Stimulated activated CD8-positive, alpha-beta memory T cell treated with anti-CD3 and anti-CD28 coated beads, Interleukin-15, amount 100 ng/mL, for 4 hours (primary cell): ENCODE results near the gene RASSF1.
"Not testable (repeated sequence)": the region's sequence is repeated elsewhere in the genome, so short reads cannot be mapped to it uniquely, and the experiment has no call there.

Experiments
- DNase-seq, 2 donors: peaks; one replicate each; pipeline ENCODE4 v3.0.0-alpha.2; 2020; ENCODE audit warnings: low read depth in 2 of 2

The RASSF1 gene

GRCh38 chr3:50323614-50324199 lies 16.9 kb downstream of the RASSF1 start:
- no peak for DNase-seq

- DNase-seq: no peak
Measured at GRCh38 chr3:50323092-50323600, 17.5 kb downstream of the RASSF1 start.

- no peak for DNase-seq
Measured at GRCh38 chr3:50322386-50323091, 18.1 kb downstream of the RASSF1 start, which contains the start of gene HYAL2. Gene HYAL2, minus strand, starts transcription at chr3:50322745. Its CDS starts 2,256 bp downstream, at chr3:50320489.

- DNase-seq: no peak
Measured at GRCh38 chr3:50322115-50322385, 18.6 kb downstream of the RASSF1 start.

- DNase-seq: peak; percentile 63 to 68
Measured at GRCh38 chr3:50321336-50322114, 19.1 kb downstream of the RASSF1 start.

- peak in 1 of 2 donors; percentile 61 for DNase-seq
Measured at GRCh38 chr3:50320853-50321335, 19.7 kb downstream of the RASSF1 start.

- no peak for DNase-seq
Measured at GRCh38 chr3:50319894-50320625, 20.6 kb downstream of the RASSF1 start.

- DNase-seq: no peak
Measured at GRCh38 chr3:50319181-50319893, 21.3 kb downstream of the RASSF1 start.

GRCh38 chr3:50318615-50319014 lies 22.0 kb downstream of the RASSF1 start:
- no peak for DNase-seq

GRCh38 chr3:50318163-50318562 lies 22.5 kb downstream of the RASSF1 start:
- DNase-seq: no peak

- DNase-seq: no peak
Measured at GRCh38 chr3:50317300-50317699, 23.3 kb downstream of the RASSF1 start.

- DNase-seq: peak; percentile 50 to 63
Measured at GRCh38 chr3:50316657-50317242, 23.9 kb downstream of the RASSF1 start.

- DNase-seq: no peak
Measured at GRCh38 chr3:50314816-50315215, 25.8 kb downstream of the RASSF1 start.

- DNase-seq: no peak
Measured at GRCh38 chr3:50314342-50314741, 26.3 kb downstream of the RASSF1 start.

GRCh38 chr3:50312041-50312440 lies 28.6 kb downstream of the RASSF1 start:
- not testable (repeated sequence) for DNase-seq

GRCh38 chr3:50304601-50305000 lies 36.0 kb downstream of the RASSF1 start:
- DNase-seq: no peak

GRCh38 chr3:50303013-50303815 lies 37.4 kb downstream of the RASSF1 start, which contains the start of gene HYAL1:
Gene HYAL1, minus strand, starts transcription at chr3:50303574. Its CDS starts 618 bp downstream, at chr3:50302956.
- DNase-seq: no peak

- DNase-seq: no peak
Measured at GRCh38 chr3:50302095-50303012, 38.3 kb downstream of the RASSF1 start.
